HG03025 (cell line): Measurements from ENCODE around the gene ZBTB45.
"Not testable (repeated sequence)": the region's sequence is repeated elsewhere in the genome, so short reads cannot be mapped to it uniquely, and the experiment has no call there.

Experiments
- ATAC-seq: cut with Tn5 transposase; IDR thresholded peaks from one replicate; pipeline ENCODE4 v1.9.1; 2021; ENCODE audit warnings: mild to moderate bottlenecking, moderate library complexity; ENCODE audit not compliant: unreplicated experiment, low FRiP score

ZBTB45 gene

GRCh38 chr19:58477130-58477529 lies 42.5 kb downstream of the ZBTB45 start:
- no peak for ATAC-seq

- no peak for ATAC-seq
Observed at GRCh38 chr19:58476498-58477015, 43.1 kb downstream of the ZBTB45 start.

DNA sequence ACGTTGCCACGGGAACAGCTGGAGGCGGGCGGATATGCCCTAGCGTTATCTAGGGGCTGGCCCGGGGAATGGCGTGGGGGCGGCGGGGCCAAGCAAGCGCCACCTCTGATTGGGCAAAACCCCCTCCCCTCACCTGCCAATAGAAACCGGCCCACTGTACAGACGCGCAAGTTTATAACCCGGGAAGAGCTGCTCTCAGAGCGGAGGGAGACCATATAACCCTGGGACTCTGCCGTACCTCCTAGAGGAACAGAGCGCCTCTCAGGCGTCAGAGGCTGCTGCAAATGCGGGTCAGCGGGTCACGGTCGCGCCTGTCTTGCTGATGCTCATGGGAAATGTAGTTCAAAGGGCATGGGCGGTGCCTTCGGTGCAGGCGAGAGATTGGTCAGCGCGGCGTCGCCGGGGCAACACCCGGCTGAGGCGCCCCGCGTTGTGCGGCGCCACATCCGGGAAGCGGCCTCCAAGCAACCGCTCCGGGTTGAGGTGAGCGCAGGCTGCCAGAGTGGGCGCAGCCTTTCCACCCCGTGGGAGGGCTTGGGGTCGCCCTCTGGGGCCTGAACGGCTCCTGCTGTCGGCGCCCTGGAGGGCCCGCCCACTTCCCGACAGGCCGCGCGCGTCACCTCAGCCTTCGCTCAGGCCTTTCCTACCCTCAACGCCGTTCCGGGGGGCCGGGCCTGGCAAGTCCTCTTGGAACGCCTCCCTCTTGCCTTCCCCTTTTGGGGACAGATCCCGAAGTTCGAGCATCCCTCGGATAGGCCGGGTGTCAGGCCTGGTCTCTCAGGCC lies 43.7 kb downstream of the ZBTB45 start, which contains the start of gene ZNF446:
ZNF446 (plus strand) TSS at position 639 of the 784 bp plus-strand sequence. CDS start 867 bp downstream, outside the sequence.
- ATAC-seq, result peak; percentile 69

GRCh38 chr19:58474997-58475713 lies 44.5 kb downstream of the ZBTB45 start:
- ATAC-seq, result no peak

GRCh38 chr19:58474291-58474996 lies 45.2 kb downstream of the ZBTB45 start:
- ATAC-seq, result no peak

- no peak for ATAC-seq
Observed at GRCh38 chr19:58473775-58474174, 45.8 kb downstream of the ZBTB45 start.

- no peak for ATAC-seq
Observed at GRCh38 chr19:58471736-58472135, 47.9 kb downstream of the ZBTB45 start.

DNA sequence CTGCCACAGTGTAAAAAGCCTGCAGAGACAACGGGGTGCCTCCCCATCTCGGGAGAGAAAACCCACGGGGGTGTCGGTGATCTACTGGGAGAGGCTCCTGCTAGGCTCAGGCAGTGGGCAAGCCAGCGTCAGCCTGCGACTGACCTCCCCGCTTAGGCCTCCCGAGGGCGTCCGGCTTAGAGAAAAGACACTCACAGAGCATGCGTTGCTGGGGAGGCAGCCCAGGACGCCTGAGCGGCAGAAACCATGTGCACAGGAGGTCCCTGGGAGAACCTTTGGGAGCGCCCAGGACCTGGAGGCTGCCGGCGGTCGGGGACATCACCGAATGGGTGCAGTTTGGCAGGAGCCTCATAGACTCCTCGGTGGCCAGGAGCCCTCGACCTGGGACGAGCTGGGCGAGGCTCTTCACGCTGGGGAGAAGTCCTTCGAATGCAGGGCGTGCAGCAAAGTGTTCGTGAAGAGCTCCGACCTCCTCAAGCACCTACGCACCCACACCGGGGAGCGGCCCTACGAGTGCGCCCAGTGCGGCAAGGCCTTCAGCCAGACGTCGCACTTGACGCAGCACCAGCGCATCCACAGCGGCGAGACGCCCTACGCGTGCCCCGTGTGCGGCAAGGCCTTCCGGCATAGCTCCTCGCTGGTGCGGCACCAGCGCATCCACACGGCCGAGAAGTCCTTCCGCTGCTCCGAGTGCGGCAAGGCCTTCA lies 48.6 kb downstream of the ZBTB45 start:
- ATAC-seq, result not testable (repeated sequence)

DNA sequence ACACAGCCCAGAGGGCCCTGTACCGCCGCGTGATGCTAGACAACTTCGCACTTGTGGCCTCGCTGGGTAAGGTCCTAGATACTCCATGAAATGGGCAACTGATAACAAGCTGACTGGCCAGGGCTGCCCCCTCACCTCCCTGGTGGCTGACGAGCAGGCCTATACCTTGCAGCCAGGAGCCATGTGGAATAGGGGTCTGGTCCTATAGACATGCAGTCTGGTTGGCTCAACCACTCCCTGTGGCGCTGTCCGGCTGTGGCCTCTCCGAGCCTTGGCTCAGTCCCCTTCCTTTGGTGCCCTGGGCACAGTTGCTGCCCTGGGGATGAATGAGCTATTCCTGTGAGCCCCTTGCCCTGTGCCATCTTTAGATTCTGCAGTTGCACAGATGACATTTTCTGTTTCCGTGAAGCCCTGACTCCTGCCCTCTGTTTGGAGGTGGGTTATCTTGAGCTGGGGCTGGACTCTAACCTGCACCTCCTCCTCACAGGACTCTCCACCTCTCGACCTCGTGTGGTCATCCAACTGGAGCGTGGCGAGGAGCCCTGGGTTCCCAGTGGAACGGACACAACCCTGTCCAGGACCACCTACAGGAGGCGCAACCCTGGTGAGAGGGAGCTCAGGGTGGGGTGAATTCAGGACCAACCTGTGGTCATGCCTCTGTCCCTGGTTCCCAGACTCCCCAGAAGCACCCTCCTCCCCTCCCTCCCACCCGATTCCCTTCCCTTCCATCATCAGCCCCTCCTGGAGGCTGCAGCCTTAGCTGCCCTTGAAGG lies 50.2 kb downstream of the ZBTB45 start:
- ATAC-seq, result no peak

GRCh38 chr19:58468216-58468839 lies 51.3 kb downstream of the ZBTB45 start:
- no peak for ATAC-seq

DNA sequence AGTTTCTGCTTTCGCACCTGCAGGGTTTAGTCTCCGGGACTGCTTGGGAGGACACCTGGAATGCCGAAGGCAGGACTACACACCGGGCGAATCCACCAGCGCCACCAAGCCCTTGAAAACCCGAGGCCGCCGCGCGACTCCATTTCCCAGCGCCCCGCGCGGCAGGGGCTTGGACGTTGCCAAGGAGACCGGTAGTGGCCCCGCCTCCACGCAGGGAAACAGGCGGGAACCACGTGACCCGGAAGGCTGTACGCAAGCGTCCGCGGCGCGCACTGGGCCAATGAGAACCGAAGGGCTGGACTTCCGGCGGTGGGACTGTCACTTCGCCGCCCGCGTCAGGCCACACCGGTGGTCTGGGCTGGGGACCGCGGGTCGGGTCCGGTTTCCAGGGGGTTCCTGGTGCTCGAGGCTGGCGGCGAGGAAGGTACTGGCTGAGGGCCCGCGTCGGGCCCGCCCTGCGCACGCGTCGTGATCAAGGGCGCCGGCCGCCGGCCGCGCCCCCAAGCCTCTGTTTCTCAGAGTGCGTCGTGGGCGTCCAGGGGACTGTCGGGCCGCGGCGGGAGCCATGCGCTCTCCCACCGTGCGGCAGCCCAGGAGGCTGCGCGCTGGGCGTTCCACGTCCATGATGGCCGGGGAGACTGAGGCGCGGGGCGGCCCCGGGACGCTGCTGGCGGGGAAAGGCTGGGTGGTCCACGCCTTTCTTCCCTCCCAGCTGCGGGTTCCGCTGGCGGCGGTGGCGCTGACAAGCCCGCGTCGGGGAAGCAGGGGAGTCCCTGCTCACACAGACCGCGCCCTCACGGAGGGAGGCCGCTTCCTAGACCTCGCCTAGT lies 52.6 kb downstream of the ZBTB45 start, which contains the start of gene ZNF324:
ZNF324 (plus strand) TSS at position 321 of the 830 bp plus-strand sequence. CDS start 2,106 bp downstream, outside the sequence.
- peak; percentile 76 for ATAC-seq

- peak; percentile 13 for ATAC-seq
Observed at GRCh38 chr19:58466089-58466759, 53.4 kb downstream of the ZBTB45 start.
